Mammary epithelial cell (primary cell): Measurements from ENCODE around the gene SYMPK.

Experiments used
- CTCF ChIP-seq, 2 donors: IDR thresholded peaks in 1 of 2; conservative IDR thresholded peaks in 1 of 2; 2 replicates each; pipeline ENCODE4 v1.5.1; 2011 to 2012; ENCODE audit warnings: inconsistent platforms in 2 of 2, low read length in 2 of 2, mild to moderate bottlenecking in 2 of 2, control low read depth in 1 of 2, low read depth in 1 of 2; ENCODE audit not compliant: insufficient read depth in 1 of 2; ENCODE audit errors: extremely low read depth in 1 of 2
- EZH2 ChIP-seq: IDR thresholded peaks from 2 replicates; pipeline ENCODE4 v1.6.1; 2012; ENCODE audit warnings: low read length, inconsistent platforms, borderline replicate concordance

DNA sequence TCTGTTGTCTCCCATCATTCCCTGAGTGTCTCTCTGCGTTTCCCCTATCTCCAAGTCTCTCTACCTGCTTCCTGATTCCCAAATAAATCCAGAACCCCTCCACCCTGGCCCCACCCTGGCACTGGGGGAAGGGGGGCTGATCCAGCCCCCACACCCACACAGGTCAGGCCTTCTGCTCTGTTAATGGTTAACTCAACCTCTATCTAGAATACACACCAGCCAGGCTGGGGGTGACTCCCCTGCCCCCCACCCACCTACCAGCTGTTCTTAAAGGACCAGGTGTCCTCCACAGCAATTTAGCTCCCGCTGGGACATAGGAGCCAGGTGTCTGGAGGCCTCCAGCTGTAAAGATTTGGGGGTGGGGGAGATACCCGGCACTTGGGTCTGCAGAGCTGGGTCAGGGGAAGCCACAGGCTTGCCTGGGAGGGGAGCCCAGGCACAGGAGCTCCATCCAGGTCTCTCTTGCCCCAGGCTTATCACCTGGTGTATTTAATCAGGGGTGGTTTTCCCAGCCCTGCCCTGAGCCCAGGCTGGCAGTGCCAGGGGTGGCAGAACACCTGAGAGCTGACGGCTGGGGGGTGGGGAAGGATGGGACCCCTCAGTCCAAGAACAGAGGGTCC, 19.1 kb upstream of the SYMPK start:
- TF ChIP-seq CTCF (conservative IDR thresholded peaks at IDR 0.05 in 1 of 2, IDR thresholded peaks at IDR 0.05 in 1 of 2; ENCODE audit: extremely low read depth in 1 of 2, insufficient read depth in 1 of 2, low read depth in 1 of 2, low read length in 2 of 2) (no peak), EZH2 (no peak)
